ENCODE measurements around the gene C17orf78. TPM values are rescaled to one million over a fixed set of nuclear protein-coding genes. Genes with fewer than 3 reads are reported as not detected.
A peak's percentile ranks its signal among the peaks of the same experiment; 100 is the strongest.

The C17orf78 gene
- total RNA-seq, 2 experiments from 2014 or later = not detected

GRCh38 chr17:37358830-37359681, 16.7 kb upstream of the C17orf78 start:
- ChIA-PET CTCF (interaction anchor here (0.5 to 3.9 kb wide), 5 partner anchors 14 to 197 kb away, joined by 3 to 22 read pairs (median 3); no protein-coding TSS in a partner anchor), POLR2A (interaction anchor here (0.5 to 1.5 kb wide), 3 partner anchors 50 to 1698 kb away, joined by 3 to 5 read pairs (median 4); no protein-coding TSS in a partner anchor)
- Mint-ChIP-seq H3K4me3 (peak overlapping the region; percentile 88), H3K4me1 (peaks cover 23% of the 10 kb centered on the region), H3K27ac (peak overlapping the region; percentile 83), H3K9me3 (ENCODE audit: low read depth) (no peaks in the 10 kb centered on the region), H3K36me3 (ENCODE audit: low read depth) (peaks cover 7% of the 10 kb centered on the region), H3K27me3 (no peaks in the 10 kb centered on the region)
- intact Hi-C loops (cut with DNase I, micrococcal nuclease) = loop anchor here (1.0 to 2.0 kb wide), 9 partner anchors 48 to 872 kb away; partner anchors contain the start of genes AATF (in 1 of the 2), ACACA (in 1 of the 2), DUSP14 (in 1 of the 2) and MRM1 (in 1 of the 2)
- ATAC-seq = peak; percentile 98
- peak; percentile 96 for DNase-seq

- ATAC-seq = no peak
- intact Hi-C loops (cut with DNase I, micrococcal nuclease) = loop anchor here (1.0 to 2.0 kb wide), 9 partner anchors 47 to 873 kb away; partner anchors contain the start of genes AATF (in 1 of the 2), ACACA (in 1 of the 2), DUSP14 (in 1 of the 2) and MRM1 (in 1 of the 2)
- Mint-ChIP-seq H3K4me1 (peaks cover 23% of the 10 kb centered on the region), H3K4me3 (peak overlapping the region; percentile 62), H3K27ac (peak overlapping the region; percentile 72), H3K9me3 (ENCODE audit: low read depth) (no peaks in the 10 kb centered on the region), H3K27me3 (no peaks in the 10 kb centered on the region), H3K36me3 (ENCODE audit: low read depth) (peaks cover 7% of the 10 kb centered on the region)
- ChIA-PET POLR2A (interaction anchor here (0.7 to 1.5 kb wide), 2 partner anchors 49 to 1697 kb away, joined by 3 to 4 read pairs; no protein-coding TSS in a partner anchor), CTCF (interaction anchor here (0.5 to 3.9 kb wide), 5 partner anchors 14 to 198 kb away, joined by 3 to 22 read pairs (median 3); no protein-coding TSS in a partner anchor)
- DNase-seq = no peak
These were observed 16.1 kb upstream of the C17orf78 start for GRCh38 chr17:37359682-37360188.

- Mint-ChIP-seq H3K4me1 (peaks cover 23% of the 10 kb centered on the region), H3K36me3 (ENCODE audit: low read depth) (peaks cover 7% of the 10 kb centered on the region), H3K27me3 (no peaks in the 10 kb centered on the region), H3K4me3 (no peak overlapping the region), H3K9me3 (ENCODE audit: low read depth) (no peaks in the 10 kb centered on the region), H3K27ac (no peak overlapping the region)
- DNase-seq (no peak), ATAC-seq (no peak)
- intact Hi-C loops (cut with DNase I, micrococcal nuclease) = no loop called here
- POLR2A ChIA-PET = interaction anchor here (0.6 kb wide), 1 partner anchor 874 kb away, joined by 3 read pairs; the partner anchor contains the start of gene ZNHIT3
- CTCF ChIA-PET = interaction anchor here (1.0 to 3.9 kb wide), 3 partner anchors 14 to 35 kb away, joined by 3 to 22 read pairs (median 8); no protein-coding TSS in a partner anchor
These were observed 15.2 kb upstream of the C17orf78 start for GRCh38 chr17:37360632-37361031.

GRCh38 chr17:37361543-37361942, 14.2 kb upstream of the C17orf78 start:
- POLR2A ChIA-PET = interaction anchor here (0.6 kb wide), 2 partner anchors 405 to 875 kb away, joined by 3 to 11 read pairs; partner anchors contain the start of gene ZNHIT3
- peaks cover 23% of the 10 kb centered on the region for H3K4me1 Mint-ChIP-seq

DNA sequence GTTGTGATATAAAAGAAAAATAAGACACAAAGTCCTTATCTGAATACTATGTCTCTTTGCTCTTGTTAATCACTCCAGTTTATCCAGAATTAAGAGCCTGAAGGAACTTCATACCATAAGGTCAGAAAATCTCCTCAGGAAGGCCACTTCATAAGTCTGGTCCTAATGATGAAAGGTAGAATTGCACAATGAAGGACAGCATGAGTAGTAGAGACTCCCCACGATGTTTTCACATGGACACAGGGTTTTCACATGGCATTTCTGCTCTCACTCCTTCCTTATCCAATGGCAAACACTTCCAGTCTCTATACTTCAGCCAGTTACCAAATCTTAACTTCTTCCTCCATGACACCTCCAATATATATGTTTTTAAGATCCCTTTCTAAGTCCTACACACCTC, 10.2 kb upstream of the C17orf78 start:
- Mint-ChIP-seq H3K9me3 (ENCODE audit: low read depth) (no peaks in the 10 kb centered on the region), H3K27ac (no peak overlapping the region), H3K36me3 (ENCODE audit: low read depth) (no peaks in the 10 kb centered on the region), H3K4me1 (no peaks in the 10 kb centered on the region), H3K4me3 (no peak overlapping the region), H3K27me3 (no peaks in the 10 kb centered on the region)
- ChIA-PET POLR2A (no interaction called here), CTCF (no interaction called here)
- intact Hi-C loops (cut with DNase I, micrococcal nuclease) = no loop called here
- DNase-seq (no peak), ATAC-seq (no peak)

More at GRCh38 chr17:37361543-37361942, 14.2 kb upstream of the C17orf78 start:
- Mint-ChIP-seq H3K9me3 (ENCODE audit: low read depth) (no peaks in the 10 kb centered on the region), H3K27me3 (no peaks in the 10 kb centered on the region), H3K4me3 (no peak overlapping the region), H3K36me3 (ENCODE audit: low read depth) (peaks cover 6% of the 10 kb centered on the region), H3K27ac (no peak overlapping the region)
- DNase-seq (no peak), ATAC-seq (no peak)
- intact Hi-C loops (cut with DNase I, micrococcal nuclease) = no loop called here
- CTCF ChIA-PET = interaction anchor here (0.7 to 3.9 kb wide), 5 partner anchors 13 to 47 kb away, joined by 3 to 22 read pairs (median 3); no protein-coding TSS in a partner anchor

DNA sequence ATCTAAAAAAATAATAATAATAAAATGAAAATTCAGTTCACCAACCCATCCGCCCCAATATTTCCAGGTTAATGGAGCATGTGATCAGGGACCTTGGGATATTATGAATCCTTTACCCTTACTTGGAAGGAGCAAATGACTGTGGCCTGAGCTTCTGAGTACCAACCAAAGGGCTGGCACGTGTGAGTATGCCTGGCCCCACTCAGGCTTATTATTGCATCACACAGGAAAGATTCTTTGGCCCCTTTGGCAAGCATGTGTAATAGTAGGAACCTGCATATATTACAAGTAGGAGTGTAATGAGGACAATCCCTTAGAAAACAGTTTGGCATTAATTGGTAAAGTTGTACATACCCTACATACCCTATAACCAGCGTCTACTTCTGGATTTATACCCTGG, 7.2 kb upstream of the C17orf78 start:
- intact Hi-C loops (cut with DNase I, micrococcal nuclease) = no loop called here
- Mint-ChIP-seq H3K9me3 (ENCODE audit: low read depth) (no peaks in the 10 kb centered on the region), H3K4me1 (peaks cover 3% of the 10 kb centered on the region), H3K36me3 (ENCODE audit: low read depth) (no peaks in the 10 kb centered on the region), H3K27ac (no peak overlapping the region), H3K4me3 (no peak overlapping the region), H3K27me3 (no peaks in the 10 kb centered on the region)
- ATAC-seq (no peak), DNase-seq (no peak)
- ChIA-PET POLR2A (no interaction called here), CTCF (interaction anchor here (1.1 to 2.3 kb wide), 2 partner anchors 9 to 10 kb away, joined by 5 read pairs; no protein-coding TSS in a partner anchor)

DNA sequence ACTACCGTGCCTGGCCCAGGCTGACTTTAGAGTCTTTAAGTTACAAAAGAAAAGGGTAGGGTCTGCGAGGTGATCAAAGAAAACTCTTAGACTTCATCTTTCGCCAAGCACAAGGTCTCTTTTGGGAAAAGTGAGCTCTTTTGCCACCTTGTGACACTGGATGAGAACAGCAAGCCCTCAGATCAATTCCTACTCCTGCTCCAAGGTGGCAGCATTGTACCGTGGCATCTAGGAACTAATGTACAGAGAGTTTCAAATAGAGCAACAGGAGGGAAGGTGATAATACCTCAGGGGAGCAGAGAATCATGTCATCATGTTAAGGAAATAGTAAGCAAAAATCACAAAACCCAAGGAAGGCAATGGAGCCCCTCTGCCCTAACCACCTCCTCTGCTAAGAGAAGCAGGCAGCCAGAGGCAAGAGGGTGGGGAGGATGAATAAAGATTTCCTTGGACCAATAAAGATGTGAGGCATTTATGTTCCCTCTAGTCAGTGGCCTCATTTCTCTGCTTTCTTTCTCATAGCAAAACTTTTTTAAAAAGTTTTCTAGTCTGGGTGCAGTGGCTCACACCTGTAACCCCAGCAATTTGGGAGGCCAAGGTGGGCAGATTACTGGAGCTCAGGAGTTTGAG, 2.1 kb upstream of the C17orf78 start:
- POLR2A ChIA-PET = no interaction called here
- H3K4me1 Mint-ChIP-seq = peaks cover 5% of the 10 kb centered on the region
- CTCF ChIA-PET = interaction anchor here (0.5 to 3.3 kb wide), 44 partner anchors 9 to 771 kb away, joined by 3 to 22 read pairs (median 4); partner anchors contain the start of genes SYNRG and TADA2A
- ATAC-seq = peak; percentile 98
- intact Hi-C loops (cut with DNase I, micrococcal nuclease) = loop anchor here (1.0 to 10.0 kb wide), 5 partner anchors 24 to 770 kb away; no protein-coding TSS in a partner anchor
- H3K4me3 Mint-ChIP-seq = no peak overlapping the region
- H3K27ac Mint-ChIP-seq = no peak overlapping the region
- no peaks in the 10 kb centered on the region for H3K36me3 Mint-ChIP-seq (ENCODE audit: low read depth)
- H3K9me3 Mint-ChIP-seq (ENCODE audit: low read depth) = no peaks in the 10 kb centered on the region
- DNase-seq = peak; percentile 82
- H3K27me3 Mint-ChIP-seq = no peaks in the 10 kb centered on the region

DNA sequence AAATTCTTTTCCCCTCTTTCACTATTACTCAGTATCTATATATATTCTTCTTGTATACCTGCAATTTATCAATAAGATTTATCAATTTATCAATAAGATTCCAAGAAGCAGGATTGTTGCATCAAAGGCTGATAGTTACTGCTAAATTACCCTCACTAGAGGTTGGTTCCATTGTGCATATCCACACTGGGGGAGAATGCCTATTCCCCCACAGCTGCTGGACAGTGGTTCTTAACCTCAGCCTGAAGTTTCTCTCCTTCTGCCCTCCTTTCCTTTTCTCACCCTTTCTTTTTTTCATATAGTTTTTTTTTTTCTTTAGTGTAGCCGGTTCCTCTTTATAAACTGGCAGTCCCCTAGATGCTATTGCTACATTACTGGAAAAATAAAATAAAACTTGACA, 6.3 kb downstream of the C17orf78 start:
- ChIA-PET POLR2A (no interaction called here), CTCF (no interaction called here)
- no peak overlapping the region for H3K27ac Mint-ChIP-seq
- no peaks in the 10 kb centered on the region for H3K4me1 Mint-ChIP-seq
- no peaks in the 10 kb centered on the region for H3K9me3 Mint-ChIP-seq (ENCODE audit: low read depth)
- ATAC-seq = no peak
- no peaks in the 10 kb centered on the region for H3K27me3 Mint-ChIP-seq
- intact Hi-C loops (cut with DNase I, micrococcal nuclease) = no loop called here
- H3K4me3 Mint-ChIP-seq = no peak overlapping the region
- DNase-seq = no peak
- H3K36me3 Mint-ChIP-seq (ENCODE audit: low read depth) = no peaks in the 10 kb centered on the region

- Mint-ChIP-seq H3K27me3 (no peaks in the 10 kb centered on the region), H3K9me3 (ENCODE audit: low read depth) (no peaks in the 10 kb centered on the region), H3K36me3 (ENCODE audit: low read depth) (no peaks in the 10 kb centered on the region), H3K4me3 (no peak overlapping the region), H3K27ac (no peak overlapping the region), H3K4me1 (no peaks in the 10 kb centered on the region)
- POLR2A ChIA-PET = no interaction called here
- intact Hi-C loops (cut with DNase I, micrococcal nuclease) = no loop called here
- CTCF ChIA-PET = interaction anchor here (1.8 kb wide), 1 partner anchor 11 kb away, joined by 5 read pairs; no protein-coding TSS in a partner anchor
- no peak for ATAC-seq
- DNase-seq = no peak
These were observed 8.9 kb downstream of the C17orf78 start for GRCh38 chr17:37384560-37385149.

- no peak overlapping the region for H3K4me3 Mint-ChIP-seq
- no peak overlapping the region for H3K27ac Mint-ChIP-seq
- no peak for DNase-seq
- CTCF ChIA-PET = interaction anchor here (0.6 to 1.9 kb wide), 7 partner anchors 9 to 175 kb away, joined by 3 to 6 read pairs (median 4); partner anchors contain the start of gene C17orf78
- POLR2A ChIA-PET = no interaction called here
- no peaks in the 10 kb centered on the region for H3K27me3 Mint-ChIP-seq
- H3K9me3 Mint-ChIP-seq (ENCODE audit: low read depth) = no peaks in the 10 kb centered on the region
- ATAC-seq = no peak
- H3K4me1 Mint-ChIP-seq = no peaks in the 10 kb centered on the region
- intact Hi-C loops (cut with DNase I, micrococcal nuclease) = no loop called here
- H3K36me3 Mint-ChIP-seq (ENCODE audit: low read depth) = no peaks in the 10 kb centered on the region
These were observed 9.7 kb downstream of the C17orf78 start for GRCh38 chr17:37385474-37385990.

Data from activated CD4-positive, alpha-beta T cell treated with anti-CD3 and anti-CD28 coated beads for 36 hours (primary cell).